H1 (cell line): ENCODE measurements around the gene VPS11. TPM values are rescaled to one million over a fixed set of nuclear protein-coding genes. Genes with fewer than 3 reads are reported as not detected.

Experiments used
- CTBP2 ChIP-seq: IDR thresholded peaks from 2 replicates; pipeline ENCODE4 v1.7.0; 2011; ENCODE audit warnings: borderline replicate concordance, mild to moderate bottlenecking, moderate library complexity, mixed read lengths, low read length; ENCODE audit not compliant: insufficient read depth, insufficient read length
- KDM1A ChIP-seq: fragments of 200-600, 300-600 bp; sonication (generic); IDR thresholded peaks from 2 replicates; pipeline ENCODE4 v1.7.1; 2016; ENCODE audit warnings: mild to moderate bottlenecking, low read length, borderline replicate concordance
- RFX5 ChIP-seq: IDR thresholded peaks from 2 replicates; pipeline ENCODE4 v1.6.1; 2011; ENCODE audit warnings: low read depth, low read length, improper control_type of control experiment, borderline replicate concordance
- polyA plus RNA-seq, 7 experiments: library from polyadenylated mRNA; depleted of rRNA in 3 of 7; stranded (reverse) in 5 of 7; unstranded in 2 of 7; fragments of >200 nt in 5 of 7; fragments of 200-250 nt in 2 of 7; gene quantifications; 1 replicate in 5 of 7; 2 replicates in 1 of 7; 4 replicates in 1 of 7; pipeline versions ENCODE4 v1.2.1 to v1.2.3, GENCODE V29; 2011 to 2013; ENCODE audit warnings: missing spikeins in 2 of 7, mixed read lengths in 2 of 7
- total RNA-seq: library from RNA; stranded (reverse); fragmentation: NEBNext Ultra II Directional; extraction: Animal tissue kit (Norgen Biotek cat#: 25700); gene quantifications from 2 replicates; pipeline ENCODE4 v1.2.1, GENCODE V29; 2021

VPS11 gene
- total and polyA plus RNA-seq, 2 of the 8 experiments (the other 6 are each of a cell fraction or from before 2014, with no cell fraction given) = 13.1 to 15.5 TPM

- TF ChIP-seq CTBP2 (no peak), RFX5 (no peak; the same call in 1 of the 2 replicates), KDM1A (no peak; the same call in 1 of the 2 replicates)
- TF ChIP-seq, all 59 proteins: peak for 20
These were observed 17.2 kb downstream of the VPS11 start, which contains the start of gene HMBS (continued) for GRCh38 chr11:119084663-119085436.
